OCI-M1 (cell line): Measurements from ENCODE around the gene PACSIN1.

Experiments
- DNase-seq: peaks from one replicate; lab custom pipeline; 2025; lab: John Stamatoyannopoulos, UW

PACSIN1 gene

DNA sequence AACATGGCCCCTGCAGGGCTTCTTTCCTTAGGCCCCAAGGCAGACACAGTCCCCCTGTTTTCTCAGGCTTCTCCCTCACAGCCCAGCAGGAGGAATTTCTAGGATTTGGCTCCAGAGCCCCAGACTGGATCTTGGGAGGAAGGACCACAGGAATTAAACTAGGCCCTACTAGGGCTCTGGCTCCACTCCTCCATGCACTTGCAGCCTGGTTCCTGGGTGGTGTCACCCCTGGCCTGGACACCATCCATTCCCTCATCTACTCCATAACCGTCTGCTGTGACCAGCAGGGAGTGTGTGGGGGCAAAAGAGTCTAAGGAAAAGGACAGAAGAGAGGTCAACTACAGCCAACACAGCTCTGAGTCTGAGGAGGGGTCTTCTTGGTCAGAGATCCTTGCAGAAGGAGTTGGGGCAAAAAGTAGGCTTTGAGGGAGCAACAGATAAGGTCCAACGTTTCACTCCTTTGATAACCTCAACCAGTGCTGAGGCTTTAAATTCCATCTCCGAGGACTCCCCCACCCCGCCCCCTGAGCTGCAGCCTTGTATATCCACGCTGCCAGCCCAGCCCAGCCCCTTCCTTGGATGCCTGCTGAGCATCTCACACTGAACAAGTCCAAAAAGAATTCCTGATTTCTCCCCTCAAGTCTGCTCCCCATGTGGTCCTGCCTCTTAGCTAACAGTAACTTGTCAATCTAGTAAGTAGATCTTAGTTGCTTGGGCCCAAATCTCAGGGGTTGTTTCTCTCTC, 118.2 kb downstream of the PACSIN1 start:
- DNase-seq = no peak

- DNase-seq = no peak
These were observed 118.8 kb downstream of the PACSIN1 start for GRCh38 chr6:34584694-34585093.
